Urothelium cell line (cell line): ENCODE results near the gene CLDN7.

Source experiments
- DNase-seq: peaks from one replicate; pipeline ENCODE4 v3.0.0; 2011; ENCODE audit warnings: low spot score, mixed read lengths
- FAIRE-seq: peaks from 2 replicates; lab custom pipeline; 2011; peaks lifted over from hg19 to GRCh38; lab: Jason Lieb, UNC

Gene CLDN7

DNA sequence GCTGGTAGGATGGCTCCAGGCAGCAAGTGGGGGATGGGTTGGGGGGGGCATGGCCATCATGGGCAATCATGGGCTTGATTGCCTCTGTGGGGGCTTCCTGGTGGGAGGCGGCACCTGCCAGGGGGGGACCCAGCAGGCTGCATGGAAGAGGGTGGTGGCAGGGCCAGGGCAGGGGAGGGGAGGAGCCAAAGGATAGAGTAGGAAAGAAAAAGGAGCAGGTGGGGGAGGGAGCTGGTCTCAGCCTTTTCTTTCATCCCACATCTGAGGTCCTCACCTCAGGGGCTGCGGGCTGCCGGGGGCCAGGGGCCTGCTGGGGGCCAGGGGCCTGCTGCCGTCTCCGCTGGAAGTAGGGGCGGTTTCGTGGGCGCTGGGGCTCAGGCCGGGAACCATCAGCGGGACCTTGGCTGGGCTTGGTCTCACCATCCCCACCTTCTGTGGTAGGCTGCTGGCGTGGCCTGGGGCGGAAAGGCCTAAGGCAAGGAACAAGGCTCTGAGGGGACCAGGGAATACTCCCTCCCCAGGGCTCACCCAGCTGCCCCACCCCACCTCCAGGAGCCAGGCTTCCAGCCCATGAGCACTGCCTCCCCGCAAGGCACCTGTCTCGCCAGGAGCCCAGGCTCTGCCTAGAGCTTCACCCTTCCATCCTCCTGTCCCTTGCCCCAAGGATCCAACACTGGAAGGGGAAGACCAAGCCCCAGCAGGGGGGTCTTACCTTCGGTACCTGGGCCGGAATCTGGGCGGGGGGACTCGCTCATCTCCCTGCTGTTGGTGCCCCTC, 27.2 kb upstream of the CLDN7 start:
- DNase-seq = no peak
- no peak for FAIRE-seq

DNA sequence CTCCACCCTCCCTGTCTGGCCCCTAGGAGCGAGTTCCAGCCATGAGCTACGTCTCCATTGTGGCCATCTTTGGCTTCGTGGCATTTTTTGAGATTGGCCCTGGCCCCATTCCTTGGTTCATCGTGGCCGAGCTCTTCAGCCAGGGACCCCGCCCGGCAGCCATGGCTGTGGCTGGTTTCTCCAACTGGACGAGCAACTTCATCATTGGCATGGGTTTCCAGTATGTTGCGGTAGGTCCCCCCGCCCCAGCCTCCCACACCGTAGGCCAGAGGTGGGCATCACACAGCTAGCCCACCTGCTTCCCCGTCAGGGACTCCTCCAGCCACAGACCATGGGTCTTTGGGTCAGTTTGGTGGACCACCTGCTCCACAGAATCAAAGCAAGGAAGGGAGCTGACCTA, 23.4 kb upstream of the CLDN7 start:
- no peak for DNase-seq
- no peak for FAIRE-seq

DNA sequence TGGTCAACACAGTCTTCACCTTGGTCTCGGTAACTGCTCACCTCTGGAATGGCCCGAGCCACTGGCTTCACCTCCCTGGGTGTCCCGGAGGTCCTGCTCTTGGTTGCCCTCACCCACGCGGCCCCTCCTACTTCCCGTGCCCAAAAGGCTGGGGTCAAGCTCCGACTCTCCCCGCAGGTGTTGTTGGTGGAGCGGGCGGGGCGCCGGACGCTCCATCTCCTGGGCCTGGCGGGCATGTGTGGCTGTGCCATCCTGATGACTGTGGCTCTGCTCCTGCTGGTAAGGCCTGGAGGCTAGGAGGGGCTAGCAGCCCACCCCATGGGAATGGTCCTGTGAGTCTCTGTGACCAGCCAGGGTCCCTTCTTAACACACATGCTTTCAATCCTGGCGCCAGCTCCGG, 22.6 kb upstream of the CLDN7 start:
- FAIRE-seq = no peak

DNA sequence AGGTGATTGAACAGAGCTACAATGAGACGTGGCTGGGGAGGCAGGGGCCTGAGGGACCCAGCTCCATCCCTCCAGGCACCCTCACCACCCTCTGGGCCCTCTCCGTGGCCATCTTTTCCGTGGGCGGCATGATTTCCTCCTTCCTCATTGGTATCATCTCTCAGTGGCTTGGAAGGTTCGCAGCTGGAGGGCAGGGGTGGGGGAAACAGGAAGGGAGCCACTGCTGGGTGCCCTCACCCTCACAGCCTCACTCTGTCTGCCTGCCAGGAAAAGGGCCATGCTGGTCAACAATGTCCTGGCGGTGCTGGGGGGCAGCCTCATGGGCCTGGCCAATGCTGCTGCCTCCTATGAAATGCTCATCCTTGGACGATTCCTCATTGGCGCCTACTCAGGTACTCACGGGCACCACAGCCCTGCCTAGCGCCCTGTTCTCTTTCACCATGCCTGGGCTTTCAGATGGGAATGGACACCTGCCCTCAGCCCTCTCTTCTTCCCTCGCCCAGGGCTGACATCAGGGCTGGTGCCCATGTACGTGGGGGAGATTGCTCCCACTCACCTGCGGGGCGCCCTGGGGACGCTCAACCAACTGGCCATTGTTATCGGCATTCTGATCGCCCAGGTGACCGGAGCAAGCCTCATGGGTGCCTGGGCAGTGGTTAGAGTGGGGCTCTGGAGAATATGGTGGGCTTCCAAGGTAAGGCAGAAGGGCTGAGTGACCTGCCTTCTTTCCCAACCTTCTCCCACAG, 21.4 kb upstream of the CLDN7 start:
- no peak for FAIRE-seq
- DNase-seq = no peak

More for the DNA sequence above, 22.6 kb upstream of the CLDN7 start:
- DNase-seq = no peak

DNA sequence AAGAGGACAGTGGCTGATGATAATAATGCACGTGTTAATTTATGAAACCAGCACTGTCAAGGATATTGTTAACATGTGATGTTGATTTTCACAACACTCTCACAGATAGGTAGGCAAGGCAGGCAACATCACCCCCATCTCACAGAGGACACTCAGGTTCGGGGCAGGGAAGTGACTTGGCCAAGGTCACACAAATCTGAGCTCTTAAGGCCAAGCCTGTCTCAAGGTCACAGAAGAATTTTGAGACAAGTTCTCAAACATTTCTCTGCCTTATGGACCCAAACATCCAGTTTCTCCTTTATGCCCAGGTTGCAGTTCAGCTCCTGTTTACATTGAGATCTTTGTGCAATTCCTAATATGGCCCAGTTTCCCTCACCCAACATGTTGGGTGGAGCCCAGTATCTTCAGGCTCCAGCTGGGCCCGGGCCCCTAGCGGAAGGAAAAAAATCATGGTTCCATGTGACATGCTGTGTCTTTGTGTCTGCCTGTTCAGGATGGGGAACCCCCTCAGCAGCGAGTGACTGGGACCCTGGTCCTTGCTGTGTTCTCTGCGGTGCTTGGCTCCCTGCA, 20.6 kb upstream of the CLDN7 start:
- no peak for DNase-seq
- no peak for FAIRE-seq

DNA sequence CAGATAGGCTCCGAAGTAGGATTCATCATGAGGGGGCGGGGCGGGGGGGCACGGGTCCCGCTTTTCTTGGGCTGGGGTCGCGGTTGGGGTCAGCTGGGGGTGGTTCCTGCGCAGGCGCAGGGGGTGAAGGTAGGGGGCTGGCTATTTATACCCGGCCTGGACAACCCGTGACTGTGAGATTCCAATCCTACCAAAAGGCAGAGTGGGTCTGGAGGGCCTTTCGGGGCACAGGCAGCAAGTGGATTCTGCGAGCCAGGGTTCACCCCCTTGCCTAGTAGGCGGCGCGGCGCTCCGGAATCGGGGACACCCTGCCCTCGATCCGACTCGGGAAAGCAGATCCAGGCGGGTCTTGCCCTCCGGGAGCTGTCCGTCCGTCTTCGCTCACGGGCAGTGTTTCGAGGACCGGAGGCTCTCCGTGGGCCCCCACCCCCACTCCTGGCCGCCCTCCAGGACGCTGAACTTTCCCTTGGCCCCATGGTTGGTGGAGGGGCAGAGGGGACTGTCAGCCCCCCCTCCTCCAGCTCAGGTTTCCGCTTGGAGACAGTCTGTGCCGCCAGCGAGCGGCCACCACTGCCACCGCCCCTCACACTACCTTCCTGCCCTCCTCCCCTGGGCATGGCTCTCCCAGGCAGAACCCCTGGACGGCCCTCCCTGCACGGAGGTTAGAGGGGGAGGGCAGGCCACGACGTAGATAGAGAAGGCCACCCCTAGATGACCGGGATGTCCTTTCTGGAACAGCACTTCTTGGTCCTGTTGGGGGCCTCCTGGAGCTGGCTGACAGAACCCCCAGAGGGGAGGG, 19.9 kb upstream of the CLDN7 start:
- DNase-seq = no peak
- no peak for FAIRE-seq

DNA sequence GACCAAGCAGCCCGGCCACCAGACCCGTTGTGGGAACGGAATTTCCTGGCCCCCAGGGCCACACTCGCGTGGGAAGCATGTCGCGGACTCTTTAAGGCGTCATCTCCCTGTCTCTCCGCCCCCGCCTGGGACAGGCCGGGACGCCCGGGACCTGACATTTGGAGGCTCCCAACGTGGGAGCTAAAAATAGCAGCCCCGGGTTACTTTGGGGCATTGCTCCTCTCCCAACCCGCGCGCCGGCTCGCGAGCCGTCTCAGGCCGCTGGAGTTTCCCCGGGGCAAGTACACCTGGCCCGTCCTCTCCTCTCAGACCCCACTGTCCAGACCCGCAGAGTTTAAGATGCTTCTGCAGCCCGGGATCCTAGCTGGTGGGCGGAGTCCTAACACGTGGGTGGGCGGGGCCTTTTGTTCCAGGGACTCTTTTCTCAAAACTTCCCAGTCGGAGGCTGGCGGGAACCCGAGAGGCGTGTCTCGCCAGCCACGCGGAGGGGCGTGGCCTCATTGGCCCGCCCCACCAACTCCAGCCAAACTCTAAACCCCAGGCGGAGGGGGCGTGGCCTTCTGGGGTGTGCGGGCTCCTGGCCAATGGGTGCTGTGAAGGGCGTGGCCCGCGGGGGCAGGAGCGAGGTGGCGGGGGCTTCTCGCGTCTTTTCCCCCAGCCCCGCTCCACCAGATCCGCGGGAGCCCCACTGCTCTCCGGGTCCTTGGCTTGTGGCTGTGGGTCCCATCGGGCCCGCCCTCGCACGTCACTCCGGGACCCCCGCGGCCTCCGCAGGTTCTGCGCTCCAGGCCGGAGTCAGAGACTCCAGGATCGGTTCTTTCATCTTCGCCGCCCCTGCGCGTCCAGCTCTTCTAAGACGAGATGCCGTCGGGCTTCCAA, 19.0 kb upstream of the CLDN7 start, which contains the start of gene SLC2A4:
Gene SLC2A4, plus strand, starts transcription at position 645 of the 879 bp plus-strand sequence. Its CDS starts 217 bp downstream, at position 862.
- FAIRE-seq = no peak
- peak; percentile 93 for DNase-seq

DNA sequence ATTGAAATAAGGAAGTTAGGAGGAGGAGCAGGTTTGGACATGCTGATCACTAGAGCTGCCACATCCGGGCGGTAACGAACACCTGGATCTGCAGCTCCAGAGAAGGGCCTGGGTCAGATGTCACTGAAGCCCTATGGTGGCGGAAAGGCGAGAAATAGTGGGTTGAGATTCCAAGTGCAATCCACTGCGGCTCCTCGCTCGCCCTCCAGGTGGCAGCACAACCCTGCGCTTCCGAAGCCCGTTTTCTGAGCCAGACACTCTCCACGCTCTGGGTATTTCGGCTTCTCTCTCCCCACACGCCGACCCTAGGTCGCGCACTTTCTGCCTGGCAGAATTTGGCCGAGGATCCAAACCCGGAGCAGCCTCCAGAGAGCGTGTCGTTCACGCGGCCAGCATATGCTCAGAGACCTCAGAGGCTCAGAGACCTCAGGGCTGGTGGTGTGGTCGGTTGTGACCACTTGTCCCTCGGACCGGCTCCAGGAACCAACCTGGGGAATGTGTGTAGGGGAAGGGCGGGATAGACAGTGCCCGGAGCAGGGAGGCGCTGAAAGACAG, 18.3 kb upstream of the CLDN7 start:
- DNase-seq (peak; percentile 69), FAIRE-seq (no peak)

DNA sequence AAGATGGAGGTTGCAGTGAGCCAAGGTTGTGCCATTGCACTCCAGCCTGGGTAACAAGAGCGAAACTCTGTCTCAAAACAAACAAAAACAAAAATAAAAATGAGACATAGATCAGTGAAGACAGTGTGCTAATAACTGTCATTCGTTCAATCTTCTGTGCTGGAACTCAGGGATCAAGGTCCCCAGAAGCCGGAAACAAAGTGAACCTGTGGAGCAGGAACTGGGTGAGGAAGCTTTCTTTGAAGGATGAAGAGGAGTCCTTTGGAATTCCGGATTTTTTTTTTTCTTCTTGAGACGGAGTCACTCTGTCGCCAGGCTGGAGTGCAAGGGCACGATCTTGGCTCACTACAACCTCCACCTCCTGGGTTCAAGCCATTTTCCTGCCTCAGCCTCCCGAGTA, 17.2 kb upstream of the CLDN7 start:
- FAIRE-seq = no peak
- no peak for DNase-seq

DNA sequence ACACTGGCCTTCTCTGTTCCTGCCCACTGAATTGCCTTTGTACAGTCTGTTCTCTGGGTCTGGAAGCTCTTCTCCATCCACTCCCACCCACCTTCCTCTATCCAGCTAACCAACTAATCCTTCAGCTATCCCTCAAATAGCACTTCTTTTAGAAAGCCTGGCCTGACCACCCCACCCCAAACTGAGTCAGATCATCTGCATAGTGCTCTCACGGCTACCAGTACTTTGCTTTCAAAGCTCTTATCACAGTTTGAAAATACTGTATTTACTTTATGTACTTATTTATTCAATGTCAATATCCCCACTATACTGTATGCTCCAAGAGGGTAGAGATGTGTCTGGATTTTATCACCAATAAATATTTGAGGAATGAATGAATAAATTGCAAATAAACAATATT, 4.5 kb upstream of the CLDN7 start:
- FAIRE-seq (no peak), DNase-seq (no peak)

DNA sequence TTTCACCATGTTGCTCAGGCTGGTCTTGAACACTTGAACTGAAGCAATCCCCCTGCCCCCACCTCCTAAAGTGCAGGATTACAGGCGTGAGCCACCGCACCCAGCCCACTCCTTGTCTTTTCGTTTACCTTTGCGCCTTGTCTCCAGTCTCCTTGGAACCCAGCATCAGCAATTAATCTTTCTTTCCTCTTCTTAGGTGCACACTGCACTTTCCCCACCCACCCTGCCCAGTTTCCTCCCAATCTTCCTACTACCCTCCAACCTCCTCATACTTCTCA, 1.5 kb upstream of the CLDN7 start:
- FAIRE-seq = no peak
- DNase-seq = no peak

DNA sequence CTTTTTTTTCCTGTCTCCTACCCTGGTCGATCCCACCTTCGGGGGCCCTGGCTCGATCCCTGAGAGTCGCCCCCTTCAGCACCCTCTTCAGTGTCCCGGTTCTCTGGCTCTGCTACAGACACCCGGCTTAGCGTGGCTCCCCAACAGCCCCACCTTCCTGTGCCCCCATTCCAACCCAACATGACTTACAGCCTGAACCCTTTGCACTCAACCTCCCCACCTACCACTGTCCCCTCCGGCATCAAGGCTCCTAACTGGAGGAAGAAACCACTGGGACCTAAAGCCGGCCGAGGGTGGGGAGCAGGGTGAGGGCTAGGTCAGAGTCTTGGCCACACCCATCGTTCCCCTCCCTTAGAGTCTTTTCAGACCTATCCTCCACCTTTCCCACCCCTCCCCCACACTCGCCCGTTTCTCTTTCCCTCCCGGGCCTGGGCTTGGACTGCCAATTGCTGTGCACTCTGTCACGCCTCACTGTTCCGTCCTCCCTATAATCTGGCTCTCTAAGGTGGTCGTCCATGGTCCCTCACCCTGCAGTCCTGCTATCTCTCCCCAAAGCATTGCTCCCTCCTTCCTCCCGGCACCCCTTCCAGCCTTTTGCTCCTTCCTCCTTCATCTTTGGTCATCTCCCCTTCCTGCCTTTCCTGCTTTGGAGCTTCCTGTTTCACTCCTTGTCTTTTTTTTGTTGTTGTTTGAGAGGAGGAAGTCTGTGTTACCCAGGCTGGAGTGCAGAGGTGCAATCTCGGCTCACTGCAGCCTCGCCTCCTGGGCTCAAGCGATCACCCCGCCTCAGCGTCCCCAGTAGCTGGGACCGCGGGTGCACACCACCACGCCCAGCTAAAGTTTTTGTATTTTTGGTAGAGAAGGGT, 890 bp upstream of the CLDN7 start:
- DNase-seq (no peak), FAIRE-seq (no peak)

DNA sequence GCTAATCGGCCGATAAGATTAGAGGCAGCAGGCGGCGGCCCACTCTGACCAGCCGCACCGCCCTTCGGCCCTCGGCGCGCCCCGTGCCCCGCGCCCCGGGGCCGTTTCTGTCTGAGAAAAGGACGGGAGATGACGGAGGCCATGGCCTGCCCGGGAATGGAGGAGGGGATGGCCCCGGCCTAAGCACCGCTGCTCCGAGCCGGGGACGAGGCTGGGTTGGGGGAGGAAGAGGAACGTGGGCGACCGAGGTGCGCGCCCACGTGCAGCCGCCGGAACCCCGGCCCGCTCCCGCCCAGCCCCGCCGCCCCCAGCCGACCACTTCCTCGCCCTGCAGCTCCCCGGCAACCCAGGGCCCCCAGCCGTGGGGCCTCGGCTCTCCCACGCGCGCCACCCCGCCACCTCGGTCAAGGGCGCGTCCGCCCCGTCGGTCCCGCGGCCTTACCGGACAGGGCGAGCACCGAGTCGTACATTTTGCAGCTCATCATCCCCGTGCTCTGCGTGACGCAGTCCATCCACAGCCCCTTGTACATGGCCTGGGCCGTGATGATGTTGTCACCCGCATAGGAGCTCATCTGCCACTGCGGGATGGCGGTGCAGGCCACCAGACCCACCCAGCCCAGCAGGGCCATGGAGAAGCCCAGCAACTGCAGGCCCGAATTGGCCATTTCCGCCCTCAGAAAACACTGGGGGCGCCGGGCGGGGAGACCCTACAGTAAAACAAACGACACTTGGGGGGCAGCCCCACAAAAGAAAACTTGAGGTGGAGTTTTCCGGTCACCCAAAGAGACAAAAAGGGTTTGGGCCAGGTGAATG, 693 bp downstream of the CLDN7 start:
- DNase-seq (no peak), FAIRE-seq (no peak)

DNA sequence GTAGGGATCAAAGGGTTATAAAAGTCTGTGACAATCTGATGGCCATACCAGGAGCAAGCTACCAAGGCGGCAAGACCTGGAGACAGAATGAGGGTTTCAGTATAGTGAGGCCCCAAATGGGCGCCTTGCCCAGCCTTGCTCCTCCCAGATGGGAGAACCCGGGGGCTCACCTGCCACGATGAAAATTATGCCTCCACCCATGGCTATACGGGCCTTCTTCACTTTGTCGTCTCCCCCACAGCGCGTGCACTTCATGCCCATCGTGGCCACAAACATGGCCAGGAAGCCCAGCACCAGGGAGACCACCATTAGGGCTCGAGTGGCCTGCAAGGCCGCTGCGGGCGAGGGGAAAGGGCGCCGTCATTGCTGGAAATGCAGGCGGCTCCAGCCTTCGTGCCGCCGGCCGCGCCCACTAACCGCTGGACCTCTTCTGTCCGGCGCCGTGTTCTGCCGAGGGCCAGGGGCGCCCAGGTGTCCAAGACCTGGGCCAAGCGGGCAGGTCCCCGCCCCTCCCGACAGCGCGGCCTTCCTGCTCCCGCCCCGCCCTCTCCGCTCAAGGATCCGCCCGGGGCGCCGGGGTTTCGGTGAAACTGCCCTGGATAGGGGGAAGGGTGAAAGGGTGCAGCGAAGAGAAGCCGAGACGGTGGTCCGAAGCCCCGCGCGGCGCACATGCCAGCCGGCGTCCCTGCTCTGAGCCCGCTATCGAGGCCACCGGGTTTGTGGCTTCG, 1.5 kb downstream of the CLDN7 start:
- FAIRE-seq (no peak), DNase-seq (no peak)

DNA sequence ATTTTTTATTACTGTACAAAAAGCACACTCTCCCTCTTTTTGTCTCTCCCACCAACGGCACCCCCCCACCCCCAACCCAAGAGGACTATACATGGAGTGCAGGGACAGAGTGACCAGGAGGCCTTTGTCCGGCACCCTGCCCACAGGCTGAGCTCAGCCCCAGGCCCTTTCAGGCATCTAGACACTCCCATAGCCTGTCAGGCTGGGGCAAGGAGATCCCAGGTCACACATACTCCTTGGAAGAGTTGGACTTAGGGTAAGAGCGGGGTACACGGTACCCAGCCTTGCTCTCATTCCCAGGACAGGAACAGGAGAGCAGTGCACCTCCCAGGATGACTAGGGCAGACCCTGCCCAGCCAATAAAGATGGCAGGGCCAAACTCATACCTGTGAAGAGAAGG, 2.1 kb downstream of the CLDN7 start:
- no peak for DNase-seq
- no peak for FAIRE-seq

DNA sequence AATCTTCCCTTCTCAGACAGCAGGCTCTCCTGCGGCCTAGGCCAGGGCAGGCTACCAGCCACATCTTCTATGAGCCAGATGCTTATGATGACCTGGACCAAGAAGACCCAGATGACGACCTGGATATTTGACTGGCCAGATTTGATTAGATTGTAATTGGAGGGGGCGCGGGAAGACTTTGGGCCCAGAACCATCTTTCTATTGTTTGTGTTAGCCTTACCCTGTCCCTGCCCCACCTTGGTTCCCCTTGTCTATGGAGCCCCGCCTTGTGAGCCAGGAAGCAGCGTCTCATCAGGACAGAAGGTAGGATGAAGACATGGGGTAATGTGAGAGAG, 2.8 kb downstream of the CLDN7 start:
- DNase-seq (no peak), FAIRE-seq (no peak)

DNA sequence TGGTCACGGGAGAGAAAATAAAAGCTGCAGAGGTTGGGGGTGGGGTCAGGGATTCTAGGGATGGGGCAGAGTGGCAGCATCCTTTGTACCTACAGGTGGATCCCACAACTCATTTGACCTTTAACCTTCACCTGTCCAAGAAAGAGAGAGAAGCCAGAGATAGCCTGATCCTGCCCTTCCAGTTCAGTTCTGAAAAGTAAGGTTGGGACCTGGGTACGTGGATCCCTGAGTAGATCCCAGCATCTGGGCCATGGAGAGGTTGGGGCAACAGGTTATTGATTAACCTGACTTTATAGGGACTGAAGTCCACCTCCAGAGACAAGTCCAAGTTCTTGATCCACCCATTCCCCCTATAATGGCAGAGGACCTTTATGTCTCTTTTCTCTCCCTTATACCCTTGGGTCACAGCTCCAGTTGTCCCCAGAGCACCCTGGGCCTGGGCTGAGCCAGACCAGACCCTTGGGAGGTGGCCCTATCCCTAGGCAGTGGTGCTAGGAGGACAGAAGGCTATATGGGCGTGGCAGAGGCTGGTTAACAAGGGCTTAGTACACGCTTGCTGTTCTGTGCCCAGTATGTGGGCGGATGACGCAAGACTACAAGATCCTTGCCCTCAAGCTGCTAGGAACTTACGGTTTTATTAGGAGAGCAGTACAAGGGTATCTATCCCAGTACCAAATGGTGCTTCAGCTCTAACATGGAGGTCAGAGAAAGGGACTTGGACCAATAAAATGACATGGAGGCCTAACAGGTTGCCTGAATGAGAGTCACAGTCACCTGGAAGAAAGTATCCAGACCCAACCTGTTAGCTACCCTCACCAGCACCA, 3.3 kb downstream of the CLDN7 start:
- DNase-seq = no peak
- FAIRE-seq = no peak
